Nephron (organoid): ENCODE measurements around the gene ANKS4B.

Experiments used
- H3K27ac Mint-ChIP-seq, 3 experiments: 2 replicates each; pipeline ENCODE4 v1.8.0; 2020; ENCODE audit warnings: mixed read lengths in 3 of 3, mild to moderate bottlenecking in 2 of 3, moderate library complexity in 1 of 3
- H3K27me3 Mint-ChIP-seq: 2 replicates; pipeline ENCODE4 v1.8.0; 2021; ENCODE audit warnings: low read depth, mild to moderate bottlenecking, moderate library complexity, mixed read lengths
- H3K36me3 Mint-ChIP-seq: 2 replicates; pipeline ENCODE4 v1.8.0; 2020; ENCODE audit warnings: low read depth, mixed read lengths
- H3K4me1 Mint-ChIP-seq: 2 replicates; pipeline ENCODE4 v1.8.0; 2020; ENCODE audit warnings: mixed read lengths
- H3K4me3 Mint-ChIP-seq, 3 experiments: 2 replicates each; pipeline ENCODE4 v1.8.0; 2020; ENCODE audit warnings: mild to moderate bottlenecking in 3 of 3, mixed read lengths in 3 of 3, moderate library complexity in 2 of 3
- H3K9me3 Mint-ChIP-seq: 2 replicates; pipeline ENCODE4 v1.8.0; 2020; ENCODE audit warnings: mixed read lengths
- TF ChIP-seq, protein P1 (sequence below), 3 experiments: fragments of 200-600 bp; sonication (generic); IDR thresholded peaks; one replicate each; pipeline ENCODE4 v1.5.0; 2021; ENCODE audit warnings: antibody characterized with exemption in 3 of 3; ENCODE audit not compliant: unreplicated experiment in 3 of 3

ANKS4B gene

DNA sequence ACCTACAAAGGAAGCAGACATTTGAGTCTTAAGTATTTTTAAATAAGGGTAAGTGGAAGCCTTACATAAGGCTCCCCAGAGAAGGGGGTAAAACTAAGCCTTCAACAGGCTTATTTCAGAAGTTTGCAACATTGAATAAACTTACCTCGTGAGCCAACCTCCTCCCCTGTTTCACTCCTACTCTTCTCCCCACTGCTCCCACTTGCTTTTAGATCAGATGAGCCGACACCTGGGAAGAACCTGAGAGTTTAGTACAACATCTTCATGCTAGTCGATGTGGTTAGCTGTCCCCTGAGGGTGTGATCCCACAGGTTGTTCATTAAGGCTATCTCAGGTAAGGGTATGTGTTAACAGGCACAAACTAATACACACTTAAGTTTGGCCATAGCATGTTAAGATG, 35.9 kb upstream of the ANKS4B start:
- Mint-ChIP-seq H3K27me3 (peaks cover 23% of the 10 kb centered on the region), H3K36me3 (no peaks in the 10 kb centered on the region), H3K9me3 (no peaks in the 10 kb centered on the region), H3K4me3 (no peak overlapping the region), H3K4me1 (no peaks in the 10 kb centered on the region), H3K27ac (no peak overlapping the region)
- TF ChIP-seq, protein P1, sequence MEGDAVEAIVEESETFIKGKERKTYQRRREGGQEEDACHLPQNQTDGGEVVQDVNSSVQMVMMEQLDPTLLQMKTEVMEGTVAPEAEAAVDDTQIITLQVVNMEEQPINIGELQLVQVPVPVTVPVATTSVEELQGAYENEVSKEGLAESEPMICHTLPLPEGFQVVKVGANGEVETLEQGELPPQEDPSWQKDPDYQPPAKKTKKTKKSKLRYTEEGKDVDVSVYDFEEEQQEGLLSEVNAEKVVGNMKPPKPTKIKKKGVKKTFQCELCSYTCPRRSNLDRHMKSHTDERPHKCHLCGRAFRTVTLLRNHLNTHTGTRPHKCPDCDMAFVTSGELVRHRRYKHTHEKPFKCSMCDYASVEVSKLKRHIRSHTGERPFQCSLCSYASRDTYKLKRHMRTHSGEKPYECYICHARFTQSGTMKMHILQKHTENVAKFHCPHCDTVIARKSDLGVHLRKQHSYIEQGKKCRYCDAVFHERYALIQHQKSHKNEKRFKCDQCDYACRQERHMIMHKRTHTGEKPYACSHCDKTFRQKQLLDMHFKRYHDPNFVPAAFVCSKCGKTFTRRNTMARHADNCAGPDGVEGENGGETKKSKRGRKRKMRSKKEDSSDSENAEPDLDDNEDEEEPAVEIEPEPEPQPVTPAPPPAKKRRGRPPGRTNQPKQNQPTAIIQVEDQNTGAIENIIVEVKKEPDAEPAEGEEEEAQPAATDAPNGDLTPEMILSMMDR (IDR thresholded peaks at IDR 0.05; ENCODE audit: unreplicated experiment in 3 of 3): no peak

DNA sequence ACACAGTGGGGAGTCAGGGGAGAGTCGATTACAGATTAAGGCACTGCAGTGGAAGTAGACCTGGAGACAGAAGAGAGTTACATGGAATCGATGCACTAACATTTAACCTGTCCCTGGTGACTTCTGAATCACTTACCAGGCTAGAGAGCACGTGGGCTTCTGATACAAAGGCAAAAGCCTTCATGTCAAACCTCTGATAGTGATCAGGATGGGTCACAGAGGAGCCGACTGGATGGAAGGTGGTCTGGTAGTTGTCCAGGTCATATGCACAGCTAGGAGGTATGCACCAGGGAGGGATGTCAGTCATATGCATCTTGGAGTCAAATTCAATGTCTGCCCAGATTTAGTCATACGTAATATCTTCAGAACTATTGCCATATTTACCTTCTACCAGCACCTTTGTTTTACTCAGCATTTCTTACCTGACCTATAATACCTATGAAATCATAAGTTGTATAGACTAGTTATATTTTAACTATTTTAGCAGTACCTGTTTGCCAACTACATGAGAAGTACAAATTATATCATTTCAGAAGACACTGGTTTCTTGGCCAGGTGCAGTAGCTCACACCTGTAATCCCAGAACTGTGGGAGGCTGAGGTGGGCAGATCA, 33.8 kb upstream of the ANKS4B start:
- Mint-ChIP-seq H3K9me3 (no peaks in the 10 kb centered on the region), H3K36me3 (no peaks in the 10 kb centered on the region), H3K27ac (no peak overlapping the region), H3K4me3 (no peak overlapping the region), H3K27me3 (peaks cover 10% of the 10 kb centered on the region), H3K4me1 (no peaks in the 10 kb centered on the region)
- TF ChIP-seq, protein P1 (IDR thresholded peaks at IDR 0.05; ENCODE audit: unreplicated experiment in 3 of 3): no peak

DNA sequence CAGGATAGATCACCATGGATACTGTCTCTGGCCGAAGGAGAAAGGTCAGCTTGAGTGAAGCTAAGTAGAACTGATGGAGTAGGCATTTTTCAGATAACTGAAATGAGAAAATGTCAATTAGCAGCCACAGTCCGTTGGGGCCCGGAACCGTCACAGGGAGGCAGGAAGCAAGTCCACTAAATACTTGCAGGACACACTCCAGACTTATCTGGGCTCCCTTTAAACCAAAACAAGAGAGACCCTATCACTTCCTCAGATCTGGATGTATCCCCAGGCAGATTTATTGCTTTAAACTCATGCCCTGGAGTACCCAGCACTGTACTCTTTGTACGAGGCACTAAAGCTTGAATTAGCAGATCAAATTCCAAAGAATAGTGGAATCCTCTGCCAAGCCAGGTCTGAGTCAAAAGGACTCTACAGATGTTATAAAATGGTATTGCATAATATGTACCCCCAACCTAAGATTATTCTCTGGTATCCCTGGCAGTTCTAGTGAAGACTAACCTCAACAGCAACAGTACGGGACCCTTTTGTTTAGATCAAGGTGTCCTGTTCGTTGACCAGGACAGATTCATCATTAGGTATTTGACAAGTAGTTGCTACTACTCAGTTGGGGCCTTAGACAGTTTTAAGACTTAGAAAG, 30.2 kb upstream of the ANKS4B start:
- H3K4me3 Mint-ChIP-seq: no peak overlapping the region
- no peak overlapping the region for H3K27ac Mint-ChIP-seq
- H3K4me1 Mint-ChIP-seq: no peaks in the 10 kb centered on the region

DNA sequence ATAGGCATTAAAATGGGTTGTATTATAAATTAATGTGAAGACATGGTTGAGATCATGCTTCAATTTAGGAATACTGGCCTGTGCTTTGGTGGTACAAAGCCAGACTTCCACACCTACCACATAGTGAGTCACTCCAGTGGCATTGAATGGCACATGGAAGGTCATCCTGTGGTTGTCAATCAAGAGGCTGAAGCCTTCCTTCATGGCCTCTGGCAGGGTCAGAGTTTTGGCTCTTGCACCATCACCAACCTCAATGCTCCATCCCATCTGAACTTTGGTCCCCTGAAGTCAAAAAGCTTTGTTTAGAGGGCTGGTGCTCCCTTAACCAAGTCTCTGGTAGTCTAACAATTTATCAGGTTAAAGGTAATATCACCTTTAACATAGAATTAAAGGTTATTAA, 28.2 kb upstream of the ANKS4B start:
- Mint-ChIP-seq H3K9me3 (no peaks in the 10 kb centered on the region), H3K27ac (no peak overlapping the region), H3K36me3 (no peaks in the 10 kb centered on the region), H3K4me3 (no peak overlapping the region), H3K27me3 (peaks cover 12% of the 10 kb centered on the region), H3K4me1 (no peaks in the 10 kb centered on the region)
- TF ChIP-seq, protein P1 (IDR thresholded peaks at IDR 0.05; ENCODE audit: unreplicated experiment in 3 of 3): no peak

More for the DNA sequence above, 30.2 kb upstream of the ANKS4B start:
- H3K27me3 Mint-ChIP-seq: peaks cover 12% of the 10 kb centered on the region
- no peaks in the 10 kb centered on the region for H3K36me3 Mint-ChIP-seq
- TF ChIP-seq, protein P1 (IDR thresholded peaks at IDR 0.05; ENCODE audit: unreplicated experiment in 3 of 3): no peak
- no peaks in the 10 kb centered on the region for H3K9me3 Mint-ChIP-seq

DNA sequence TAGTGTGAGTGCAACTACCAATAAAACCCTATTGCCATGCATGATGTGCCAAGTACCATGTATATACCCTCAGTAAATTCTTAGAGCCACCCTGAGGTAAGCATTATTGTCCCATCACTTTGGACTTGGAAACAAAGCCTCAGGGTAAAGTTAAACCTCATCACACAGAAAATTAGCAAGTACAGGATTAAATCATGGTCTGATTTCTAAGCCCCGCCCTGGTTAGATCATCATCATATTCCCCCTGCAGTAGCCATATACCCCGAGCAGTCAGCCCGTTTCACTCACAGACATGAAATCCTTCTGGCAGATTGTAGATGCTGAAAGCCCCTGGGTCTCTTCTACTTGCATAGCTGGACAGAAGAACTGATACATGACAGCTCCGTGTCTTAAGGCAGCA, 26.9 kb upstream of the ANKS4B start:
- Mint-ChIP-seq H3K27me3 (peaks cover 12% of the 10 kb centered on the region), H3K4me1 (no peaks in the 10 kb centered on the region), H3K36me3 (no peaks in the 10 kb centered on the region), H3K4me3 (no peak overlapping the region), H3K27ac (no peak overlapping the region), H3K9me3 (no peaks in the 10 kb centered on the region)
- TF ChIP-seq, protein P1 (IDR thresholded peaks at IDR 0.05; ENCODE audit: unreplicated experiment in 3 of 3): no peak
